NCI-H2227 (cell line): ENCODE results near the gene ARRB2.
"Not testable (repeated sequence)": the region's sequence is repeated elsewhere in the genome, so short reads cannot be mapped to it uniquely, and the experiment has no call there.

ENCODE experiments used
- DNase-seq: peaks from one replicate; lab custom pipeline; 2025; ENCODE audit not compliant: unreplicated experiment; lab: John Stamatoyannopoulos, UW

ARRB2 gene

GRCh38 chr17:4699401-4700056 is 10.9 kb upstream of the ARRB2 start:
- DNase-seq = not testable (repeated sequence)

GRCh38 chr17:4701116-4701515 is 9.3 kb upstream of the ARRB2 start:
- no peak for DNase-seq

- no peak for DNase-seq
Observed at GRCh38 chr17:4703330-4703691, 7.1 kb upstream of the ARRB2 start.

GRCh38 chr17:4704574-4704907 is 5.9 kb upstream of the ARRB2 start:
- not testable (repeated sequence) for DNase-seq

GRCh38 chr17:4704991-4705390 is 5.4 kb upstream of the ARRB2 start:
- DNase-seq = no peak

GRCh38 chr17:4706121-4706520 is 4.3 kb upstream of the ARRB2 start:
- DNase-seq = no peak

- peak; percentile 62 for DNase-seq
Observed at GRCh38 chr17:4708436-4708835, 2.0 kb upstream of the ARRB2 start.

- peak; percentile 45 for DNase-seq
Observed at GRCh38 chr17:4710693-4711634, 532 bp downstream of the ARRB2 start.

GRCh38 chr17:4711661-4712181 is 1.3 kb downstream of the ARRB2 start:
- DNase-seq = no peak

- no peak for DNase-seq
Observed at GRCh38 chr17:4712526-4712925, 2.1 kb downstream of the ARRB2 start.

GRCh38 chr17:4714340-4715062 is 4.1 kb downstream of the ARRB2 start:
- DNase-seq = not testable (repeated sequence)

- DNase-seq = no peak
Observed at GRCh38 chr17:4715063-4715744, 4.8 kb downstream of the ARRB2 start.

- DNase-seq = no peak
Observed at GRCh38 chr17:4716081-4716480, 5.6 kb downstream of the ARRB2 start.

GRCh38 chr17:4717791-4718190 is 7.4 kb downstream of the ARRB2 start:
- DNase-seq = no peak

GRCh38 chr17:4718276-4718675 is 7.8 kb downstream of the ARRB2 start:
- no peak for DNase-seq

- DNase-seq = no peak
Observed at GRCh38 chr17:4719146-4719545, 8.7 kb downstream of the ARRB2 start.

- no peak for DNase-seq
Observed at GRCh38 chr17:4719684-4720221, 9.3 kb downstream of the ARRB2 start.

- no peak for DNase-seq
Observed at GRCh38 chr17:4720787-4721186, 10.4 kb downstream of the ARRB2 start.

- no peak for DNase-seq
Observed at GRCh38 chr17:4721203-4722135, 11.0 kb downstream of the ARRB2 start.
